K562 (cell line): ENCODE data around the gene NR2C2AP. TPM values are rescaled to one million over a fixed set of nuclear protein-coding genes. Genes with fewer than 3 reads are reported as not detected.

ENCODE experiments used
- DNMT1 ChIP-seq: fragments of 450-650 bp; IDR thresholded peaks from 2 replicates; pipeline ENCODE4 v1.6.1; 2016; ENCODE audit warnings: antibody characterized with exemption, mild to moderate bottlenecking
- FOXK1 ChIP-seq: sonication (generic); formaldehyde crosslinking; IDR thresholded peaks from 2 replicates; pipeline ENCODE4 v1.8.0; 2022; ENCODE audit warnings: missing genetic modification reagents, mild to moderate bottlenecking, borderline replicate concordance
- HMGN3 ChIP-seq: IDR thresholded peaks from 2 replicates; pipeline ENCODE4 v1.6.1; 2011; ENCODE audit warnings: borderline replicate concordance, low read depth, mild to moderate bottlenecking, mixed read lengths, low read length; ENCODE audit not compliant: insufficient read length; ENCODE audit errors: extremely low read depth
- HSF4 ChIP-seq: fragments of 250-450 bp; sonication (Bioruptor Pico); IDR thresholded peaks from 2 replicates; pipeline ENCODE4 v2.1.2; 2022; ENCODE audit warnings: mild to moderate bottlenecking, moderate library complexity, borderline replicate concordance
- PATZ1 ChIP-seq: fragments of 250-450 bp; sonication (Bioruptor Pico); IDR thresholded peaks from 2 replicates; pipeline ENCODE4 v1.5.0; 2020; ENCODE audit warnings: mild to moderate bottlenecking, borderline replicate concordance
- POLR2A ChIP-seq: fragments of 450-650 bp; conservative IDR thresholded peaks from 2 replicates; pipeline ENCODE4 v1.6.1; 2016
- PRMT5 ChIP-seq: sonication (generic); formaldehyde crosslinking; IDR thresholded peaks from 2 replicates; pipeline ENCODE4 v1.5.0; 2020; ENCODE audit warnings: missing genetic modification reagents
- SMARCB1 ChIP-seq: IDR thresholded peaks from 2 replicates; pipeline ENCODE4 v1.6.1; 2011; ENCODE audit warnings: improper control_type of control experiment, low read depth; ENCODE audit not compliant: insufficient read length
- TEAD2 ChIP-seq: fragments of 450-650 bp; IDR thresholded peaks from 2 replicates; pipeline ENCODE4 v1.6.1; 2016; ENCODE audit warnings: missing genetic modification characterization, control low read depth, missing compliant biosample characterization
- TRIM28 ChIP-seq: fragments of 450-650 bp; IDR thresholded peaks from 2 replicates; pipeline ENCODE4 v1.6.1; 2017
- U2AF2 ChIP-seq: fragments of 200-400 bp; formaldehyde crosslinking; optimal IDR thresholded peaks from 2 replicates; pipeline ENCODE3; 2017; ENCODE audit warnings: low read depth, mild to moderate bottlenecking, low read length
- ZBTB8A ChIP-seq: fragments of 450-650 bp; IDR thresholded peaks from 2 replicates; pipeline ENCODE4 v1.6.1; 2018; ENCODE audit warnings: mild to moderate bottlenecking, moderate library complexity; ENCODE audit not compliant: partially characterized antibody
- ZNF133 ChIP-seq: fragments of 250-450 bp; sonication (Bioruptor Pico); IDR thresholded peaks from 2 replicates; pipeline ENCODE4 v1.4.0; 2020; ENCODE audit warnings: mild to moderate bottlenecking
- ZNF398 ChIP-seq: fragments of 250-450 bp; sonication (Bioruptor Pico); IDR thresholded peaks from 2 replicates; pipeline ENCODE4 v1.8.0; 2021; ENCODE audit warnings: moderate library complexity, mild to moderate bottlenecking, inconsistent platforms
- ZNF41 ChIP-seq: fragments of 250-450 bp; sonication (Bioruptor Pico); conservative IDR thresholded peaks from 2 replicates; pipeline ENCODE4 v1.4.0; 2020; ENCODE audit warnings: mild to moderate bottlenecking
- polyA plus RNA-seq, 8 experiments: library from polyadenylated mRNA; depleted of rRNA in 4 of 8; stranded (reverse) in 5 of 8; unstranded in 3 of 8; fragments of >200 nt; fragmentation: Nextera tagmentation in 2 of 8; fragmentation: Illumina TruSeq in 1 of 8; extraction: Ambion mirVana in 2 of 8; extraction: Trizol in 1 of 8; gene quantifications; 2 replicates each; pipeline versions ENCODE4 v1.2.1 to v1.2.3, GENCODE V29; 2011 to 2014; ENCODE audit warnings: inconsistent platforms in 1 of 8, missing spikeins in 1 of 8
- total RNA-seq, 7 experiments: library from RNA; depleted of rRNA in 6 of 7; stranded (reverse); fragments of >200 nt in 6 of 7; fragmentation: Illumina TruSeq in 2 of 7; extraction: Trizol in 2 of 7; gene quantifications; 2 replicates each; pipeline versions ENCODE4 v1.2.1 to v1.2.3, GENCODE V29; 2011 to 2021; ENCODE audit warnings: low replicate concordance in 1 of 7
- TF ChIP-seq, protein P1 (sequence below): fragments of 450-650 bp; formaldehyde crosslinking; IDR thresholded peaks from 2 replicates; pipeline ENCODE4 v1.4.0; 2020; ENCODE audit warnings: mild to moderate bottlenecking, moderate library complexity
- TF ChIP-seq, protein P2 (sequence below): conservative IDR thresholded peaks from 2 replicates; pipeline ENCODE4 v1.6.1; 2011; ENCODE audit warnings: low read depth, mild to moderate bottlenecking, low read length; ENCODE audit not compliant: control insufficient read depth
- TF ChIP-seq, protein P3 (sequence below): fragments of 450-650 bp; IDR thresholded peaks from 2 replicates; pipeline ENCODE4 v1.6.1; 2016; ENCODE audit warnings: missing biosample characterization, missing genetic modification characterization

NR2C2AP gene
- total and polyA plus RNA-seq, 9 of the 15 experiments (the other 6 are each of a cell fraction or from before 2014, with no cell fraction given): 23.7 to 77.4 (median 32.4) TPM

DNA sequence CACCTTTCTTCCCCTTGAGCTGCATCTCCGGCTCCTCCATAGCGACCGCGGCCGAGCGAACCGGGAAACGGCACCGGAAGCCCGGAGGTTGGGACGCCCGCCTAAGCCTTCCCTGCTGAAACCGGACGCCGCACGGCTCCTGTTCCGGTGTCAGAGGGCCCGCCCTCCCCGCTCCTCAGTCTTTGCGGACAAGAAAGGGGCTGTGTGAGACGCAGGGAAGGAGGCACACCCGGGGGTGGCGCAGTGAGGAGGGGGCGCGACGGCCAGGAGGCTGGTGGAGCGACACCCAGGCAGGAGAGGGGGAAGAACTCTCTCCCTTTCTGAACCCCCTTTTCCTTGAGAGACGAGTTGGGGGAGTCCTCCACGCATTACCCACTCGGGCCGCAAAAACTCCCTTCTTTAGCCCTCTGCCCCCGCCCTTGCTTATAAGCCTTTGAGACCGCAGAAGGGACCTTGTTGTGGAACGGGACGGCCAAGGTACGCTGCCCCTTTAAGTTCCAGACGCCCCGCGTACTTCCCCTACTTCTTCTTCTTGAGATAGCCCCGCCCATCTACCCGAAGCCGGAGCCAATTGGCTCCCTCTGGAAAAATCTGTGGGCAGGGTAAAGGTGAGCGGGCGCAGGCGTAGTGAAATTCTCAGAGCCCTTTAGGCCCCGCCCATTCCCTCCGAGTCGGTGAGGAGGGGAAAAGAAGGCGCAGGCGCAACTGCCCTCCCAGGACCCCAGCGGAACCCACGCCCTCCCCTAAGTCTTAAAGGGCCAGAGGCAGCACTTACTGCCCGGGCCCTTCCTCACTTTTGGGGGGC is 10.9 kb downstream of the NR2C2AP start, which contains the start of the genes BORCS8 and RFXANK (continued):
- TF ChIP-seq, protein P1, sequence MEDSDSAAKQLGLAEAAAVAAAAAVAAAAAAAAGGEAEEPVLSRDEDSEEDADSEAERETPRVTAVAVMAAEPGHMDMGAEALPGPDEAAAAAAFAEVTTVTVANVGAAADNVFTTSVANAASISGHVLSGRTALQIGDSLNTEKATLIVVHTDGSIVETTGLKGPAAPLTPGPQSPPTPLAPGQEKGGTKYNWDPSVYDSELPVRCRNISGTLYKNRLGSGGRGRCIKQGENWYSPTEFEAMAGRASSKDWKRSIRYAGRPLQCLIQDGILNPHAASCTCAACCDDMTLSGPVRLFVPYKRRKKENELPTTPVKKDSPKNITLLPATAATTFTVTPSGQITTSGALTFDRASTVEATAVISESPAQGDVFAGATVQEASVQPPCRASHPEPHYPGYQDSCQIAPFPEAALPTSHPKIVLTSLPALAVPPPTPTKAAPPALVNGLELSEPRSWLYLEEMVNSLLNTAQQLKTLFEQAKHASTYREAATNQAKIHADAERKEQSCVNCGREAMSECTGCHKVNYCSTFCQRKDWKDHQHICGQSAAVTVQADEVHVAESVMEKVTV: no peak
- TF ChIP-seq U2AF2 (no peak), SMARCB1 (no peak), HSF4 (CRISPR knock-in tag) (no peak), ZNF41 (CRISPR knock-in tag) (no peak), ZBTB8A (no peak), DNMT1 (no peak), TEAD2 (no peak), TRIM28 (peak; percentile 29; the same call in 1 of the 2 replicates), POLR2A (peak; percentile 87), HMGN3 (peak; percentile 64), ZNF133 (CRISPR knock-in tag) (no peak), PRMT5 (CRISPR knock-in tag) (0 out of 2 replicates have a peak, but pooled peaks have one; percentile 29), ZNF398 (CRISPR knock-in tag) (no peak), FOXK1 (CRISPR knock-in tag) (0 out of 2 replicates have a peak, but pooled peaks have one; percentile 14), PATZ1 (CRISPR knock-in tag) (no peak)
- TF ChIP-seq, protein P2, sequence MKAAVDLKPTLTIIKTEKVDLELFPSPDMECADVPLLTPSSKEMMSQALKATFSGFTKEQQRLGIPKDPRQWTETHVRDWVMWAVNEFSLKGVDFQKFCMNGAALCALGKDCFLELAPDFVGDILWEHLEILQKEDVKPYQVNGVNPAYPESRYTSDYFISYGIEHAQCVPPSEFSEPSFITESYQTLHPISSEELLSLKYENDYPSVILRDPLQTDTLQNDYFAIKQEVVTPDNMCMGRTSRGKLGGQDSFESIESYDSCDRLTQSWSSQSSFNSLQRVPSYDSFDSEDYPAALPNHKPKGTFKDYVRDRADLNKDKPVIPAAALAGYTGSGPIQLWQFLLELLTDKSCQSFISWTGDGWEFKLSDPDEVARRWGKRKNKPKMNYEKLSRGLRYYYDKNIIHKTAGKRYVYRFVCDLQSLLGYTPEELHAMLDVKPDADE: no peak; the same call in 1 of the 2 replicates
- TF ChIP-seq, protein P3, sequence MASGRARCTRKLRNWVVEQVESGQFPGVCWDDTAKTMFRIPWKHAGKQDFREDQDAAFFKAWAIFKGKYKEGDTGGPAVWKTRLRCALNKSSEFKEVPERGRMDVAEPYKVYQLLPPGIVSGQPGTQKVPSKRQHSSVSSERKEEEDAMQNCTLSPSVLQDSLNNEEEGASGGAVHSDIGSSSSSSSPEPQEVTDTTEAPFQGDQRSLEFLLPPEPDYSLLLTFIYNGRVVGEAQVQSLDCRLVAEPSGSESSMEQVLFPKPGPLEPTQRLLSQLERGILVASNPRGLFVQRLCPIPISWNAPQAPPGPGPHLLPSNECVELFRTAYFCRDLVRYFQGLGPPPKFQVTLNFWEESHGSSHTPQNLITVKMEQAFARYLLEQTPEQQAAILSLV (tag): no peak
